ENCODE results near the gene MVD.

DNA sequence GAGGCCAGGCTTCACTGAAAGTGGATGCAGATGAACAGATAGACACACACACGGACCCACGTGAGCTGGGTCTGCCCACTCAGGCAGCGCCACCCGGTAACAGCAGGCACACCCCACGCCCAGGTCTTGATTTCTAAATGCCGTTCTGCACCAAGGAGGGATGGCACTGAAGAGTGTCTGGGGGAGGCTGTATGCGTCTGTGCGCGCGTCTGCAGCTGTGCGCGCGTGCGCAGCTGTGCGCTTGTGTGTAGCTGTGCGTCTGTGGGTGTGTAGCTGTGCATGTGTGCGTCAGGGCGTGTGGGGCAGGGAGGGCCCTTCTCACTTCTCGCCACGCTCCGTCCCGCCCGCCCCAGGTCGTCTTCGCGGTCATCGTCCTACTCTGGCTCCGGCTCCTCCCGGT lies 40.0 kb downstream of the MVD start:
- TF ChIP-seq, protein P1, sequence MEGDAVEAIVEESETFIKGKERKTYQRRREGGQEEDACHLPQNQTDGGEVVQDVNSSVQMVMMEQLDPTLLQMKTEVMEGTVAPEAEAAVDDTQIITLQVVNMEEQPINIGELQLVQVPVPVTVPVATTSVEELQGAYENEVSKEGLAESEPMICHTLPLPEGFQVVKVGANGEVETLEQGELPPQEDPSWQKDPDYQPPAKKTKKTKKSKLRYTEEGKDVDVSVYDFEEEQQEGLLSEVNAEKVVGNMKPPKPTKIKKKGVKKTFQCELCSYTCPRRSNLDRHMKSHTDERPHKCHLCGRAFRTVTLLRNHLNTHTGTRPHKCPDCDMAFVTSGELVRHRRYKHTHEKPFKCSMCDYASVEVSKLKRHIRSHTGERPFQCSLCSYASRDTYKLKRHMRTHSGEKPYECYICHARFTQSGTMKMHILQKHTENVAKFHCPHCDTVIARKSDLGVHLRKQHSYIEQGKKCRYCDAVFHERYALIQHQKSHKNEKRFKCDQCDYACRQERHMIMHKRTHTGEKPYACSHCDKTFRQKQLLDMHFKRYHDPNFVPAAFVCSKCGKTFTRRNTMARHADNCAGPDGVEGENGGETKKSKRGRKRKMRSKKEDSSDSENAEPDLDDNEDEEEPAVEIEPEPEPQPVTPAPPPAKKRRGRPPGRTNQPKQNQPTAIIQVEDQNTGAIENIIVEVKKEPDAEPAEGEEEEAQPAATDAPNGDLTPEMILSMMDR (conservative IDR thresholded peaks at IDR 0.05 in 1 of 2, IDR thresholded peaks at IDR 0.05 in 1 of 2; ENCODE audit: extremely low read depth in 1 of 2, insufficient read depth in 1 of 2, low read depth in 1 of 2, low read length in 2 of 2) = no peak
- no peak for TF ChIP-seq EZH2 (IDR thresholded peaks at IDR 0.05; ENCODE audit: borderline replicate concordance, low read length)
